ENCODE data around the gene HSPG2. TPM values are rescaled to one million over a fixed set of nuclear protein-coding genes. Genes with fewer than 3 reads are reported as not detected.

Gene HSPG2
- total and polyA plus RNA-seq, 2 of the 13 experiments (the other 11 are each of a cell fraction or from before 2014, with no cell fraction given), result 9.1 to 13.1 TPM

DNA sequence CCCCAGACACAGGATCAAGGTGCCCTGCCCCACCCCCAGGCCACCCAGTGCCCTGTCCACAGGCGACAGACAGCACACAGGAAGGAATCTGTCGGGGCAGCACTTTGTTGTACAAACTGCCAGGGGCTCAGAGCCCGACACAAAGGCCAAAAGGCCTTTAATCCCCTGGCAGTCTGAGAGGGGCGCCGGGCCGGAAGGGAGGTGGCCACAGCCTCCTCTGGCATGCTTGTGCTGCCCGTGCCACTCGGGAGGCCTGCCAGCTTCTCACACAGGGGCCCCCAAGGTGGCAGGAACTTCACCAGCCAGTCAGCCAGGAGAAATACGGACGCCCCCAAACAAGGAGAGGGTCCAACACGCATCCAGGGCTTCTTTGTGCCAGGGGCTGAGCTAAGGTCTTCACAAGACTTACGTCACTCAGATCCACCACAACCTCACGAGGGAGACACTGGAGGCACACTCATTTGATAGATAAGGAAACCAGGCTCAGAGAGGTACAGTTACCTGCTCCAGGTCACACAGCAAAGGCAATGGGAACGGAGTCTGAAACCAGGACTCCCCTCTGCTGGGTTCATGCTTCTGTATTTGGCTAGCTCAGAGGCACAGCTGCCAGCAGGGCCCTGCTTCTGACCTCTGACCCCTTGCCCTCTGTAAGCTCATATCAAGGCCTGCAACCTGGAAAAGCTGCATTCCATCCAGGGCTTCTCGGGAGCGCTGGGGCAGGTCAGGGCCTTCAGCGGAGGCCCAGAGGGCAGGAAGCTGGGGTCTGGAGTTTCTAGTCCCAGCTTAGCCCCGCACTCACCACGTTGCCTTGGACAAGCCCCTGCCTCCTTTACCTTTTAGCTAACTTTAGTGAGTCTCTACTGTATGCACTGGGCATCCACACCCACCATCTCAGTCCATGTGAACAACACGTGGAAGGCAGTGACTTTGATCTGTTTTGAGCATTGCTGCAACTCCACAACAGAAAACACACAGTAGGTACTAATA is 34.8 kb downstream of the HSPG2 start (continued):
- TF ChIP-seq RCOR2 (CRISPR knock-in tag; IDR thresholded peaks at IDR 0.05), result peak; percentile 50; the same call in 1 of the 2 replicates
- TF ChIP-seq, protein P1, sequence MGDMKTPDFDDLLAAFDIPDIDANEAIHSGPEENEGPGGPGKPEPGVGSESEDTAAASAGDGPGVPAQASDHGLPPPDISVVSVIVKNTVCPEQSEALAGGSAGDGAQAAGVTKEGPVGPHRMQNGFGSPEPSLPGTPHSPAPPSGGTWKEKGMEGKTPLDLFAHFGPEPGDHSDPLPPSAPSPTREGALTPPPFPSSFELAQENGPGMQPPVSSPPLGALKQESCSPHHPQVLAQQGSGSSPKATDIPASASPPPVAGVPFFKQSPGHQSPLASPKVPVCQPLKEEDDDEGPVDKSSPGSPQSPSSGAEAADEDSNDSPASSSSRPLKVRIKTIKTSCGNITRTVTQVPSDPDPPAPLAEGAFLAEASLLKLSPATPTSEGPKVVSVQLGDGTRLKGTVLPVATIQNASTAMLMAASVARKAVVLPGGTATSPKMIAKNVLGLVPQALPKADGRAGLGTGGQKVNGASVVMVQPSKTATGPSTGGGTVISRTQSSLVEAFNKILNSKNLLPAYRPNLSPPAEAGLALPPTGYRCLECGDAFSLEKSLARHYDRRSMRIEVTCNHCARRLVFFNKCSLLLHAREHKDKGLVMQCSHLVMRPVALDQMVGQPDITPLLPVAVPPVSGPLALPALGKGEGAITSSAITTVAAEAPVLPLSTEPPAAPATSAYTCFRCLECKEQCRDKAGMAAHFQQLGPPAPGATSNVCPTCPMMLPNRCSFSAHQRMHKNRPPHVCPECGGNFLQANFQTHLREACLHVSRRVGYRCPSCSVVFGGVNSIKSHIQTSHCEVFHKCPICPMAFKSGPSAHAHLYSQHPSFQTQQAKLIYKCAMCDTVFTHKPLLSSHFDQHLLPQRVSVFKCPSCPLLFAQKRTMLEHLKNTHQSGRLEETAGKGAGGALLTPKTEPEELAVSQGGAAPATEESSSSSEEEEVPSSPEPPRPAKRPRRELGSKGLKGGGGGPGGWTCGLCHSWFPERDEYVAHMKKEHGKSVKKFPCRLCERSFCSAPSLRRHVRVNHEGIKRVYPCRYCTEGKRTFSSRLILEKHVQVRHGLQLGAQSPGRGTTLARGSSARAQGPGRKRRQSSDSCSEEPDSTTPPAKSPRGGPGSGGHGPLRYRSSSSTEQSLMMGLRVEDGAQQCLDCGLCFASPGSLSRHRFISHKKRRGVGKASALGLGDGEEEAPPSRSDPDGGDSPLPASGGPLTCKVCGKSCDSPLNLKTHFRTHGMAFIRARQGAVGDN (CRISPR knock-in tag; IDR thresholded peaks at IDR 0.05), result peak; percentile 86
- no peak for TF ChIP-seq ZNF343 (CRISPR knock-in tag; IDR thresholded peaks at IDR 0.05)
- TF ChIP-seq, protein P2, sequence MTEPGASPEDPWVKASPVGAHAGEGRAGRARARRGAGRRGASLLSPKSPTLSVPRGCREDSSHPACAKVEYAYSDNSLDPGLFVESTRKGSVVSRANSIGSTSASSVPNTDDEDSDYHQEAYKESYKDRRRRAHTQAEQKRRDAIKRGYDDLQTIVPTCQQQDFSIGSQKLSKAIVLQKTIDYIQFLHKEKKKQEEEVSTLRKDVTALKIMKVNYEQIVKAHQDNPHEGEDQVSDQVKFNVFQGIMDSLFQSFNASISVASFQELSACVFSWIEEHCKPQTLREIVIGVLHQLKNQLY (CRISPR knock-in tag; IDR thresholded peaks at IDR 0.05), result peak; percentile 58; the same call in 1 of the 2 replicates
- TF ChIP-seq SMC3 (IDR thresholded peaks at IDR 0.05; ENCODE audit: low read length), result no peak
- TF ChIP-seq HES4 (CRISPR knock-in tag; IDR thresholded peaks at IDR 0.05; ENCODE audit: borderline replicate concordance), result no peak
- TF ChIP-seq, protein P3, sequence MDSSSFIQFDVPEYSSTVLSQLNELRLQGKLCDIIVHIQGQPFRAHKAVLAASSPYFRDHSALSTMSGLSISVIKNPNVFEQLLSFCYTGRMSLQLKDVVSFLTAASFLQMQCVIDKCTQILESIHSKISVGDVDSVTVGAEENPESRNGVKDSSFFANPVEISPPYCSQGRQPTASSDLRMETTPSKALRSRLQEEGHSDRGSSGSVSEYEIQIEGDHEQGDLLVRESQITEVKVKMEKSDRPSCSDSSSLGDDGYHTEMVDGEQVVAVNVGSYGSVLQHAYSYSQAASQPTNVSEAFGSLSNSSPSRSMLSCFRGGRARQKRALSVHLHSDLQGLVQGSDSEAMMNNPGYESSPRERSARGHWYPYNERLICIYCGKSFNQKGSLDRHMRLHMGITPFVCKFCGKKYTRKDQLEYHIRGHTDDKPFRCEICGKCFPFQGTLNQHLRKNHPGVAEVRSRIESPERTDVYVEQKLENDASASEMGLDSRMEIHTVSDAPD (CRISPR knock-in tag; IDR thresholded peaks at IDR 0.05), result no peak
- TF ChIP-seq, protein P4, sequence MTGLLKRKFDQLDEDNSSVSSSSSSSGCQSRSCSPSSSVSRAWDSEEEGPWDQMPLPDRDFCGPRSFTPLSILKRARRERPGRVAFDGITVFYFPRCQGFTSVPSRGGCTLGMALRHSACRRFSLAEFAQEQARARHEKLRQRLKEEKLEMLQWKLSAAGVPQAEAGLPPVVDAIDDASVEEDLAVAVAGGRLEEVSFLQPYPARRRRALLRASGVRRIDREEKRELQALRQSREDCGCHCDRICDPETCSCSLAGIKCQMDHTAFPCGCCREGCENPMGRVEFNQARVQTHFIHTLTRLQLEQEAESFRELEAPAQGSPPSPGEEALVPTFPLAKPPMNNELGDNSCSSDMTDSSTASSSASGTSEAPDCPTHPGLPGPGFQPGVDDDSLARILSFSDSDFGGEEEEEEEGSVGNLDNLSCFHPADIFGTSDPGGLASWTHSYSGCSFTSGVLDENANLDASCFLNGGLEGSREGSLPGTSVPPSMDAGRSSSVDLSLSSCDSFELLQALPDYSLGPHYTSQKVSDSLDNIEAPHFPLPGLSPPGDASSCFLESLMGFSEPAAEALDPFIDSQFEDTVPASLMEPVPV (CRISPR knock-in tag; IDR thresholded peaks at IDR 0.05), result no peak
- TF ChIP-seq NCOR1 (IDR thresholded peaks at IDR 0.05; ENCODE audit: borderline replicate concordance, low read length), result no peak
- TF ChIP-seq NFE2 (CRISPR knock-in tag; IDR thresholded peaks at IDR 0.05), result no peak
- no peak for TF ChIP-seq ZNF556 (CRISPR knock-in tag; IDR thresholded peaks at IDR 0.05; ENCODE audit: borderline replicate concordance)
- no peak for TF ChIP-seq U2AF1 (optimal IDR thresholded peaks at IDR 0.05; ENCODE audit: low read depth, low read length)
- no peak for TF ChIP-seq FOSL1 (CRISPR knock-in tag; IDR thresholded peaks at IDR 0.05; ENCODE audit: borderline replicate concordance)
- no peak for TF ChIP-seq ASH2L (IDR thresholded peaks at IDR 0.05; ENCODE audit: insufficient read length, low read depth, low read length)
- TF ChIP-seq, protein P5, sequence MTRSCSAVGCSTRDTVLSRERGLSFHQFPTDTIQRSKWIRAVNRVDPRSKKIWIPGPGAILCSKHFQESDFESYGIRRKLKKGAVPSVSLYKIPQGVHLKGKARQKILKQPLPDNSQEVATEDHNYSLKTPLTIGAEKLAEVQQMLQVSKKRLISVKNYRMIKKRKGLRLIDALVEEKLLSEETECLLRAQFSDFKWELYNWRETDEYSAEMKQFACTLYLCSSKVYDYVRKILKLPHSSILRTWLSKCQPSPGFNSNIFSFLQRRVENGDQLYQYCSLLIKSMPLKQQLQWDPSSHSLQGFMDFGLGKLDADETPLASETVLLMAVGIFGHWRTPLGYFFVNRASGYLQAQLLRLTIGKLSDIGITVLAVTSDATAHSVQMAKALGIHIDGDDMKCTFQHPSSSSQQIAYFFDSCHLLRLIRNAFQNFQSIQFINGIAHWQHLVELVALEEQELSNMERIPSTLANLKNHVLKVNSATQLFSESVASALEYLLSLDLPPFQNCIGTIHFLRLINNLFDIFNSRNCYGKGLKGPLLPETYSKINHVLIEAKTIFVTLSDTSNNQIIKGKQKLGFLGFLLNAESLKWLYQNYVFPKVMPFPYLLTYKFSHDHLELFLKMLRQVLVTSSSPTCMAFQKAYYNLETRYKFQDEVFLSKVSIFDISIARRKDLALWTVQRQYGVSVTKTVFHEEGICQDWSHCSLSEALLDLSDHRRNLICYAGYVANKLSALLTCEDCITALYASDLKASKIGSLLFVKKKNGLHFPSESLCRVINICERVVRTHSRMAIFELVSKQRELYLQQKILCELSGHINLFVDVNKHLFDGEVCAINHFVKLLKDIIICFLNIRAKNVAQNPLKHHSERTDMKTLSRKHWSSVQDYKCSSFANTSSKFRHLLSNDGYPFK (CRISPR knock-in tag; IDR thresholded peaks at IDR 0.05; ENCODE audit: borderline replicate concordance), result peak; percentile 12; the same call in 1 of the 2 replicates
- peak; percentile 84 for TF ChIP-seq NR2F6 (IDR thresholded peaks at IDR 0.05)
- no peak for TF ChIP-seq NR2F6 (CRISPR knock-in tag; IDR thresholded peaks at IDR 0.05)
- no peak for TF ChIP-seq ZNF549 (CRISPR knock-in tag; IDR thresholded peaks at IDR 0.05)
